OCI-LY1 (cell line): ENCODE results near the gene ZNF519.
"Not testable (repeated sequence)": the region's sequence is repeated elsewhere in the genome, so short reads cannot be mapped to it uniquely, and the experiment has no call there.

Experiments used
- H2AFZ ChIP-seq: fragments of 200-600 bp; sonication (generic), shearing (Covaris generic); 2 replicates; pipeline ENCODE4 v1.6.0; 2014; ENCODE audit warnings: antibody characterized with exemption, mild to moderate bottlenecking, low read length
- H3F3A ChIP-seq: fragments of 200-600 bp; sonication (generic), shearing (Covaris generic); 2 replicates; pipeline ENCODE4 v1.6.0; 2014; ENCODE audit warnings: mild to moderate bottlenecking, antibody characterized with exemption, low read length, moderate library complexity; ENCODE audit not compliant: insufficient read depth
- H3K27ac ChIP-seq: fragments of 200-600 bp; sonication (generic); 2 replicates; pipeline ENCODE4 v1.5.1; 2014; ENCODE audit warnings: low read length, mixed run types, mild to moderate bottlenecking, low read depth; ENCODE audit not compliant: poor library complexity, severe bottlenecking
- H3K27me3 ChIP-seq: fragments of 200-600 bp; sonication (generic); 2 replicates; pipeline ENCODE4 v1.6.0; 2014; ENCODE audit warnings: antibody characterized with exemption, mild to moderate bottlenecking, low read length, moderate library complexity; ENCODE audit not compliant: insufficient read depth
- H3K36me3 ChIP-seq: fragments of 200-600 bp; sonication (generic); 2 replicates; pipeline ENCODE4 v1.6.1; 2014; ENCODE audit warnings: mild to moderate bottlenecking, antibody characterized with exemption, low read length, moderate library complexity, mixed read lengths; ENCODE audit not compliant: insufficient read depth
- H3K4me1 ChIP-seq: fragments of 200-600 bp; sonication (generic); 2 replicates; pipeline ENCODE4 v1.5.1; 2014; ENCODE audit warnings: mild to moderate bottlenecking, low read length, moderate library complexity; ENCODE audit not compliant: insufficient read depth, severe bottlenecking
- H3K4me2 ChIP-seq: fragments of 200-600 bp; sonication (generic), shearing (Covaris generic); 2 replicates; pipeline ENCODE4 v1.6.1; 2014; ENCODE audit warnings: low read length
- H3K4me3 ChIP-seq: fragments of 200-600 bp; sonication (generic); 2 replicates; pipeline ENCODE4 v1.5.1; 2014; ENCODE audit warnings: low read length, low read depth, mild to moderate bottlenecking, mixed read lengths; ENCODE audit not compliant: poor library complexity, severe bottlenecking
- H3K79me2 ChIP-seq: fragments of 200-600 bp; shearing (Covaris generic); 2 replicates; pipeline ENCODE4 v1.6.1; 2016; ENCODE audit warnings: mixed run types, low read length, mixed read lengths; ENCODE audit not compliant: insufficient read depth
- H3K9ac ChIP-seq: fragments of 200-600 bp; sonication (generic), shearing (Covaris generic); 2 replicates; pipeline ENCODE4 v1.6.1; 2014; ENCODE audit warnings: mild to moderate bottlenecking, low read length, mixed read lengths
- H3K9me2 ChIP-seq: fragments of 200-600 bp; sonication (generic), shearing (Covaris generic); 2 replicates; pipeline ENCODE4 v1.6.1; 2014; ENCODE audit warnings: low read depth, mild to moderate bottlenecking, low read length, mixed read lengths
- H3K9me3 ChIP-seq: fragments of 200-600 bp; shearing (Covaris generic); 2 replicates; pipeline ENCODE4 v1.6.1; 2014; ENCODE audit warnings: low read length, mixed read lengths
- H4K20me1 ChIP-seq: fragments of 200-600 bp; sonication (generic), shearing (Covaris generic); 2 replicates; pipeline ENCODE4 v1.6.0; 2016; ENCODE audit warnings: mild to moderate bottlenecking, low read length; ENCODE audit not compliant: insufficient read depth
- CTCF ChIP-seq: fragments of 200-600 bp; sonication (generic), shearing (Covaris generic); IDR thresholded peaks from 2 replicates; pipeline ENCODE4 v1.5.1; 2017; ENCODE audit warnings: mild to moderate bottlenecking, antibody characterized with exemption, low read length, moderate library complexity, mixed read lengths
- EZH2 ChIP-seq: fragments of 200-600 bp; sonication (generic), shearing (Covaris generic); IDR thresholded peaks from 2 replicates; pipeline ENCODE4 v1.8.0; 2017; ENCODE audit warnings: borderline replicate concordance, mixed run types, mild to moderate bottlenecking, antibody characterized with exemption, low read length, moderate library complexity, mixed read lengths

Gene ZNF519

GRCh38 chr18:14174706-14175085, 42.5 kb upstream of the ZNF519 start:
- no peaks in the 10 kb centered on the region for H3F3A ChIP-seq
- H3K4me2 ChIP-seq, result no peak overlapping the region
- H3K36me3 ChIP-seq, result no peaks in the 10 kb centered on the region
- peak overlapping the region; percentile 1; the same call in 1 of the 2 replicates for H2AFZ ChIP-seq
- TF ChIP-seq EZH2, result no peak
- no peak for TF ChIP-seq CTCF
- H3K4me3 ChIP-seq, result no peak overlapping the region
- H3K27ac ChIP-seq, result no peak overlapping the region
- no peaks in the 10 kb centered on the region for H3K79me2 ChIP-seq
- H3K27me3 ChIP-seq, result no peaks in the 10 kb centered on the region
- H3K9ac ChIP-seq, result no peak overlapping the region
- peaks cover 9% of the 10 kb centered on the region for H3K4me1 ChIP-seq
- H3K9me3 ChIP-seq, result no peaks in the 10 kb centered on the region
- no peaks in the 10 kb centered on the region for H3K9me2 ChIP-seq
- H4K20me1 ChIP-seq, result no peaks in the 10 kb centered on the region

GRCh38 chr18:14174002-14174705, 41.9 kb upstream of the ZNF519 start:
- not testable (repeated sequence) for H3K36me3 ChIP-seq

GRCh38 chr18:14173116-14173951, 41.1 kb upstream of the ZNF519 start:
- H3K27ac ChIP-seq, H3K9me3 ChIP-seq, H3K9ac ChIP-seq, H4K20me1 ChIP-seq, H3K4me2 ChIP-seq, H3K36me3 ChIP-seq, H3K79me2 ChIP-seq, H3K9me2 ChIP-seq, H3K4me1 ChIP-seq, H2AFZ ChIP-seq, H3K4me3 ChIP-seq, H3F3A ChIP-seq, H3K27me3 ChIP-seq: not testable (repeated sequence)

More at GRCh38 chr18:14174002-14174705, 41.9 kb upstream of the ZNF519 start:
- not testable (repeated sequence) for H3K4me1 ChIP-seq, H3K27me3 ChIP-seq, H3K4me2 ChIP-seq, H3K79me2 ChIP-seq, H3F3A ChIP-seq, H3K9me3 ChIP-seq, H3K4me3 ChIP-seq, H3K9me2 ChIP-seq, H2AFZ ChIP-seq, H4K20me1 ChIP-seq, H3K27ac ChIP-seq, H3K9ac ChIP-seq

DNA sequence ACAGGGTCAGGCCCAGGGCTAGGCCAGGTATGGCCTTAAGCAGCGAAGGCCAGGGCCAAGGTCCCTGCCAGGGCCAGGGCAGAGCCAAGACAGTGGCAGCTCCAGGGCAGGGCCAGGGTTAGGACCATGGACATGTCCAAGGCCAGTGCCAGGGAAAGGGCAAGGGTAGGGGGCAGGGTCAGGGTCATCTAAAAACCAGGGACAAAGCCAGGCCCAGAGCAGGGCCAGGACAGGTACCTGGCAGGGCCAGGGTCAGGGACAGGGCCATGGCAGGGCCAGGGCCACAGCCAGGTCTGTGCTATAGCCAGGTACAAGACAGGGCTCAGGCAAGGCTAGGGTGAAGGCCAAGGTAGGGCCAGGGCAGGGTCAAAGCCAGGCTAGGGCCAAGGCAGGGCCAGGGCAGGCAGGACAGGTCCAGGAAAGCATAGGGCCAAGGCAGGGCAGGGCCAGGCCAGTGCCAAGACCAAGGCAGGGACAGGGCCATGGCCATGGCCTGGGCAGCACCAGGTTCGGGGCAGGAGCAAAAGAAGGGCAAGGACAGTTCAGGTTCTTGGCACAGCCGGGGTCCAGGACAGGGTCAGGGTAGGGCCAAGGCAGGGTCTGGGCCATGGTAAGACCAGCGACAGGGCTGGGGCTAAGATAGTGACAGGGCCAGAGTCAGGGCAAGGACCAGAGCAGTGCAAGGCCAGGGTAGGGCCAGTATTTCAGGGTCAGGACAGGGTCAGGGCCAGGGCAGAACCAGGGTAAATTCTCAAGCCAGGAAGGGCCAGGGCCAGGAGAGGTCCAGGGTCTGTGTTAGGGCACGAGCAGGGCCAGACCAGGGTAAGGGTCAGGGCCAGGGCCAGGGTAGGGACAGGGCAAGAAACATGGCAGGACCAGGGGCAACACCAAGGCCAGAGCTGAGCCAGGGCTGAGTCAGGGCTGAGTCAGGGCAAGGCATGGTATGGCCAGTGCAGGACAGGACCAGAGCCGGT, 40.2 kb upstream of the ZNF519 start:
- not testable (repeated sequence) for H3K9me2 ChIP-seq, H3K4me3 ChIP-seq, H2AFZ ChIP-seq, H3K27me3 ChIP-seq, H3K4me1 ChIP-seq, H3K27ac ChIP-seq, H3K79me2 ChIP-seq, H3K4me2 ChIP-seq, H4K20me1 ChIP-seq, H3F3A ChIP-seq, H3K36me3 ChIP-seq, H3K9ac ChIP-seq, H3K9me3 ChIP-seq

- H3K9ac ChIP-seq, H3K27ac ChIP-seq, H3K27me3 ChIP-seq, H3F3A ChIP-seq, H3K4me1 ChIP-seq, H2AFZ ChIP-seq, H3K4me2 ChIP-seq, H4K20me1 ChIP-seq, H3K9me2 ChIP-seq, H3K9me3 ChIP-seq, H3K4me3 ChIP-seq, H3K79me2 ChIP-seq, H3K36me3 ChIP-seq: not testable (repeated sequence)
Measured at GRCh38 chr18:14171301-14172141, 39.3 kb upstream of the ZNF519 start.
